GM20000 (cell line): ENCODE results near the gene SEMA6B.

Experiments used
- DNase-seq: peaks from one replicate; pipeline ENCODE4 v3.0.0; 2012; ENCODE audit warnings: low spot score
- CTCF ChIP-seq: IDR thresholded peaks from 2 replicates; pipeline ENCODE4 v1.5.1; 2012; ENCODE audit warnings: mild to moderate bottlenecking, control low read depth; ENCODE audit errors: extremely low read depth, missing control alignments

Gene SEMA6B

DNA sequence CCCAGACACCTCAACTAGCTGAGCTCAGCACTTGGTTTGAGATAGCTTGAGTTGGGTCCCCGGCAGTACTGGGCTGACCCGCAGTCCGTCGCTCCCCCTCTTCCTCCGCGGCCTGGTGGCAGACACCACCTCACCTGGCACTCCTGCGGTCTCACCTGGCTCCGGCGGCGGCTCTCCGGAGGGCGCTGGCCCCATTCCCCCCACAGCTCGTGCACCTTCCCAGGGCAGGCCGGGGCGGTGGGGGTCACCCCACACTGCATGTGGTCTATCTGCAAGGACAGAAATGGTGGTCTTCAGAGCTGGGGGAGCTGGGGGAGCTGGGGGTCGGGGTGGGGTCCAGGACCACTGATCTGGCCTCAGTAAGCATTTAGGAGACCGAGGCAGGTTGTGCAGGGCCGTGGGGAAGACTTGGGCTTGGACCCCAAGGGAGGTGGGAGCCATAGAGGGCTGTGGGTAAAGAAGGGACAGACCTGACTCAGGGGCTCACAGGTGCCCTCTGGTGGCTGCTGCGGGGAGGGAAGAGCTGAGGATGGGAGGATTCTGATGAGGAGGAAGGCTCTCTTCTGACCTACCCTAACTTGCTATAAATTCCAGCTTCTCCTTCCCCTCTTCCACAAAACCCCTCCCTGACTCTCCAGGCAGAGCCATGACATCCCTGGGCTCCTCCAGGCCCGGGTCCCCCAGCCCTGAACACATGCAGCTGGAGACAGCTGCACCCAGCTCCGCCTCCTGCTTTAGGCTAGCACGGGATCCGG, 34.5 kb downstream of the SEMA6B start:
- DNase-seq: peak; percentile 84
- TF ChIP-seq CTCF: peak; percentile 68

- TF ChIP-seq CTCF: peak; percentile 74
- peak; percentile 84 for DNase-seq
Observed at GRCh38 chr19:4523306-4524110, 36.0 kb downstream of the SEMA6B start.

GRCh38 chr19:4522291-4523002, 37.0 kb downstream of the SEMA6B start:
- TF ChIP-seq CTCF: no peak
- no peak for DNase-seq

GRCh38 chr19:4521888-4522242, 37.6 kb downstream of the SEMA6B start:
- no peak for DNase-seq
- no peak for TF ChIP-seq CTCF

GRCh38 chr19:4521170-4521887, 38.2 kb downstream of the SEMA6B start:
- no peak for TF ChIP-seq CTCF
- DNase-seq: no peak

- no peak for TF ChIP-seq CTCF
- no peak for DNase-seq
Observed at GRCh38 chr19:4519521-4520277, 39.8 kb downstream of the SEMA6B start.
